Gastrocnemius medialis (tissue), 4 donors: ENCODE measurements around the gene CD248.

Experiments used
- CTCF ChIP-seq, 5 experiments: fragments of 450-650 bp in 3 of 5; fragments of 200-600 bp in 2 of 5; sonication (generic) in 2 of 5; IDR thresholded peaks in 4 of 5; conservative IDR thresholded peaks in 1 of 5; 1 replicate in 4 of 5; 2 replicates in 1 of 5; pipeline ENCODE4 v1.5.1; 2016 to 2019; ENCODE audit warnings: antibody characterized with exemption in 5 of 5, mild to moderate bottlenecking in 3 of 5, moderate library complexity in 3 of 5
- POLR2A ChIP-seq, 2 donors: fragments of 450-650 bp; IDR thresholded peaks; one replicate each; pipeline ENCODE4 v1.6.1; 2017; ENCODE audit warnings: antibody characterized with exemption in 2 of 2, mild to moderate bottlenecking in 2 of 2, moderate library complexity in 2 of 2

- TF ChIP-seq CTCF (IDR thresholded peaks at IDR 0.05 in 4 of 5, conservative IDR thresholded peaks at IDR 0.05 in 1 of 5) (no peak), POLR2A (IDR thresholded peaks at IDR 0.05) (no peak)
Measured at GRCh38 chr11:66293777-66294625, 22.8 kb downstream of the CD248 start.
